Stomach (tissue), 9 donors: ENCODE data around the gene CUX1. TPM values are rescaled to one million over a fixed set of nuclear protein-coding genes. Genes with fewer than 3 reads are reported as not detected.
A peak's percentile ranks its signal among the peaks of the same experiment; 100 is the strongest.

Source experiments
- DNase-seq, 2 donors: peaks; one replicate each; pipeline versions ENCODE4 v3.0.0 to v3.0.0-alpha.2; 2013 to 2019
- H3K27ac ChIP-seq, 5 donors: fragments of 200-600 bp in 4 of 5; sonication (generic) in 4 of 5; one replicate each; pipeline ENCODE4 v1.5.1; 2013 to 2019; ENCODE audit warnings: mild to moderate bottlenecking in 1 of 5, moderate library complexity in 1 of 5
- H3K27me3 ChIP-seq, 3 donors: fragments of 200-600 bp; sonication (generic); one replicate each; pipeline ENCODE4 v1.5.1; 2017 to 2019; ENCODE audit warnings: mixed run types in 1 of 3
- H3K36me3 ChIP-seq, 4 donors: fragments of 200-600 bp; sonication (generic); 1 replicate in 3 of 4; 2 replicates in 1 of 4; pipeline ENCODE4 v1.5.1; 2016 to 2019
- H3K4me1 ChIP-seq, 4 donors: fragments of 200-600 bp; sonication (generic); one replicate each; pipeline ENCODE4 v1.5.1; 2016 to 2019
- H3K4me3 ChIP-seq, 4 donors: fragments of 200-600 bp; sonication (generic) in 3 of 4; one replicate each; pipeline ENCODE4 v1.5.1; 2016 to 2019; ENCODE audit warnings: mild to moderate bottlenecking in 1 of 4
- H3K9me3 ChIP-seq, 4 donors: fragments of 200-600 bp; sonication (generic); one replicate each; pipeline ENCODE4 v1.5.1; 2016 to 2019
- CTCF ChIP-seq, 7 experiments: fragments of 450-650 bp in 4 of 7; fragments of 200-600 bp in 3 of 7; sonication (generic) in 3 of 7; IDR thresholded peaks; one replicate each; pipeline ENCODE4 v1.5.1; 2016 to 2019; ENCODE audit warnings: antibody characterized with exemption in 7 of 7, control low read depth in 2 of 7, mild to moderate bottlenecking in 1 of 7
- EP300 ChIP-seq: sonication (generic); formaldehyde crosslinking; IDR thresholded peaks from one replicate; pipeline ENCODE4 v1.6.1; 2017; ENCODE audit warnings: antibody characterized with exemption
- POLR2A ChIP-seq, 4 donors: fragments of 450-650 bp; IDR thresholded peaks; one replicate each; pipeline ENCODE4 v1.6.1; 2016; ENCODE audit warnings: antibody characterized with exemption in 4 of 4, control low read depth in 2 of 4, mild to moderate bottlenecking in 1 of 4, moderate library complexity in 1 of 4
- POLR2AphosphoS5 ChIP-seq, 3 donors: sonication (generic); formaldehyde crosslinking; IDR thresholded peaks; one replicate each; pipeline ENCODE4 v1.6.1; 2016; ENCODE audit warnings: antibody characterized with exemption in 3 of 3
- WGBS, 5 donors: extraction: QIAGEN DNeasy Blood & Tissue Kit in 3 of 5; methylation state at CpG; one replicate each; pipeline versions ENCODE4 v1.1.5 to v1.1.7; 2013 to 2018; 5-methylcytosine and 5-hydroxymethylcytosine counted together
- intact Hi-C: fragments of 100-400 bp; cut with DNase I; formaldehyde crosslinking; loops from one replicate; pipeline ENCODE4 v1.15.1; 2023; ENCODE audit warnings: low total_unique reads
- polyA plus RNA-seq, 3 donors: library from polyadenylated mRNA; stranded (reverse); fragments of 200-250 nt; gene quantifications; one replicate each; pipeline ENCODE4 v1.2.3, GENCODE V29; 2013
- total RNA-seq, 5 donors: library from RNA; depleted of rRNA; stranded (reverse); fragments of >200 nt; gene quantifications; one replicate each; pipeline versions ENCODE4 v1.1.0 to v1.2.3, GENCODE V29; 2014 to 2016
- donor health status: healthy with polysubstance abuse.
- donor health status: Bipolar disorder and iron deficiency.
- donor health status: healthy.

CUX1 gene
- total and polyA plus RNA-seq, 8 donors = 24.7 to 201 (median 54.7) TPM

- TF ChIP-seq CTCF (IDR thresholded peaks at IDR 0.05) (no peak), EP300 (no peak), POLR2AphosphoS5 (IDR thresholded peaks at IDR 0.05) (no peak), POLR2A (IDR thresholded peaks at IDR 0.05) (no peak)
- no peaks in the 10 kb centered on the region for H3K27me3 ChIP-seq
- H3K36me3 ChIP-seq = peaks cover 2 to 25% (median 21%) of the 10 kb centered on the region in 4 donors
- DNase-seq = no peak
- H3K4me1 ChIP-seq = peaks cover 10 to 38% (median 22%) of the 10 kb centered on the region in 4 donors
- intact Hi-C loops = no loop called here
- no peak overlapping the region for H3K4me3 ChIP-seq
- WGBS, 5 donors = 76 to 90% (median 78%) methylated on average over 17 to 24 of the region's 24 CpGs
- peak overlapping the region in 3 of 5 donors; percentile 1 to 73 (median 70) for H3K27ac ChIP-seq
- no peaks in the 10 kb centered on the region for H3K9me3 ChIP-seq
Measured at GRCh38 chr7:101922631-101923601, 105.5 kb downstream of the CUX1 start.

GRCh38 chr7:101923602-101923985, 106.2 kb downstream of the CUX1 start:
- Histone ChIP-seq H3K36me3 (peaks cover 0 to 18% (median 14%) of the 10 kb centered on the region in 4 donors), H3K4me1 (peaks cover 10 to 41% (median 23%) of the 10 kb centered on the region in 4 donors), H3K9me3 (no peaks in the 10 kb centered on the region), H3K27ac (peak overlapping the region in 4 of 5 donors; percentile 14 to 73 (median 43)), H3K27me3 (no peaks in the 10 kb centered on the region), H3K4me3 (no peak overlapping the region)
- TF ChIP-seq CTCF (IDR thresholded peaks at IDR 0.05) (no peak), POLR2AphosphoS5 (IDR thresholded peaks at IDR 0.05) (no peak), EP300 (no peak), POLR2A (IDR thresholded peaks at IDR 0.05) (no peak)
- 83 to 97% (median 90%) methylated on average over 11 of the region's 11 CpGs for WGBS, 5 donors
- DNase-seq = no peak
- intact Hi-C loops = no loop called here

- 76 to 84% (median 82%) methylated on average over 9 of the region's 9 CpGs for WGBS, 5 donors
- intact Hi-C loops = no loop called here
- TF ChIP-seq POLR2AphosphoS5 (IDR thresholded peaks at IDR 0.05) = peak in 2 of 3 donors; percentile 24 to 31
- no peak for TF ChIP-seq EP300
- Histone ChIP-seq H3K4me3 (no peak overlapping the region), H3K9me3 (no peaks in the 10 kb centered on the region), H3K27me3 (no peaks in the 10 kb centered on the region), H3K27ac (peak overlapping the region in 4 of 5 donors; percentile 14 to 73 (median 43)), H3K36me3 (peaks cover 0 to 12% (median 8%) of the 10 kb centered on the region in 4 donors), H3K4me1 (peaks cover 10 to 41% (median 23%) of the 10 kb centered on the region in 4 donors)
- no peak for DNase-seq
Measured at GRCh38 chr7:101924171-101924570, 106.7 kb downstream of the CUX1 start.

GRCh38 chr7:101926265-101926664, 108.8 kb downstream of the CUX1 start:
- peak overlapping the region in 1 of 5 donors; percentile 32 for H3K27ac ChIP-seq
- no peaks in the 10 kb centered on the region for H3K27me3 ChIP-seq
- peaks cover 0 to 5% (median 2%) of the 10 kb centered on the region in 4 donors for H3K36me3 ChIP-seq
- no peak overlapping the region for H3K4me3 ChIP-seq
- no peak for TF ChIP-seq EP300
- TF ChIP-seq CTCF (IDR thresholded peaks at IDR 0.05) = no peak
- no peak for TF ChIP-seq POLR2AphosphoS5 (IDR thresholded peaks at IDR 0.05)
- no peak for TF ChIP-seq POLR2A (IDR thresholded peaks at IDR 0.05)
- H3K4me1 ChIP-seq = peaks cover 10 to 41% (median 23%) of the 10 kb centered on the region in 4 donors
- H3K9me3 ChIP-seq = no peaks in the 10 kb centered on the region
- no peak for DNase-seq
- 92 to 95% (median 94%) methylated on average over 3 of the region's 3 CpGs for WGBS, 5 donors
- intact Hi-C loops = no loop called here
